Thyroid gland (tissue), 4 donors: Measurements from ENCODE around the gene TEX261. TPM values are rescaled to one million over a fixed set of nuclear protein-coding genes. Genes with fewer than 3 reads are reported as not detected.

Source experiments
- DNase-seq, 2 donors: peaks; one replicate each; pipeline ENCODE4 v3.0.0-alpha.2; 2019
- H3K27ac ChIP-seq, 3 donors: fragments of 200-600 bp; sonication (generic); 1 replicate in 2 of 3; 2 replicates in 1 of 3; pipeline ENCODE4 v1.5.1; 2016 to 2019; ENCODE audit warnings: mild to moderate bottlenecking in 1 of 3, moderate library complexity in 1 of 3
- H3K27me3 ChIP-seq: fragments of 200-600 bp; sonication (generic); one replicate; pipeline ENCODE4 v1.5.1; 2019
- H3K36me3 ChIP-seq, 2 donors: fragments of 200-600 bp; sonication (generic); one replicate each; pipeline ENCODE4 v1.5.1; 2016 to 2019
- H3K4me1 ChIP-seq, 2 donors: fragments of 200-600 bp; sonication (generic); one replicate each; pipeline ENCODE4 v1.5.1; 2017 to 2019
- H3K4me3 ChIP-seq, 3 donors: fragments of 200-600 bp; sonication (generic); replicated peaks in 1 of 3; 1 replicate in 2 of 3; 2 replicates in 1 of 3; pipeline ENCODE4 v1.5.1; 2016; ENCODE audit warnings: mild to moderate bottlenecking in 1 of 3
- H3K9me3 ChIP-seq: fragments of 200-600 bp; sonication (generic); one replicate; pipeline ENCODE4 v1.5.1; 2017
- POLR2A ChIP-seq, 2 donors: fragments of 450-650 bp; IDR thresholded peaks; one replicate each; pipeline ENCODE4 v1.6.1; 2017; ENCODE audit warnings: antibody characterized with exemption in 2 of 2, mild to moderate bottlenecking in 2 of 2, moderate library complexity in 1 of 2
- WGBS, 2 donors: methylation state at CpG; one replicate each; pipeline ENCODE4 v1.1.5; 2017; 5-methylcytosine and 5-hydroxymethylcytosine counted together
- intact Hi-C: fragments of 100-400 bp; cut with DNase I; formaldehyde crosslinking; loops from one replicate; pipeline ENCODE4 v1.15.1; 2023
- total RNA-seq, 4 donors: library from RNA; depleted of rRNA; stranded (reverse); fragments of >200 nt; gene quantifications; one replicate each; pipeline ENCODE4 v1.2.3, GENCODE V29; 2016
- TF ChIP-seq, protein P1 (sequence below), 6 experiments: fragments of 200-600 bp in 3 of 6; fragments of 450-650 bp in 3 of 6; sonication (generic) in 3 of 6; IDR thresholded peaks; one replicate each; pipeline ENCODE4 v1.5.1; 2016 to 2019; ENCODE audit warnings: antibody characterized with exemption in 6 of 6, mild to moderate bottlenecking in 2 of 6, inconsistent platforms in 1 of 6, moderate library complexity in 1 of 6

TEX261 gene
- total RNA-seq, 4 donors from 2014 or later = 37.9 to 67.7 (median 51.4) TPM

DNA sequence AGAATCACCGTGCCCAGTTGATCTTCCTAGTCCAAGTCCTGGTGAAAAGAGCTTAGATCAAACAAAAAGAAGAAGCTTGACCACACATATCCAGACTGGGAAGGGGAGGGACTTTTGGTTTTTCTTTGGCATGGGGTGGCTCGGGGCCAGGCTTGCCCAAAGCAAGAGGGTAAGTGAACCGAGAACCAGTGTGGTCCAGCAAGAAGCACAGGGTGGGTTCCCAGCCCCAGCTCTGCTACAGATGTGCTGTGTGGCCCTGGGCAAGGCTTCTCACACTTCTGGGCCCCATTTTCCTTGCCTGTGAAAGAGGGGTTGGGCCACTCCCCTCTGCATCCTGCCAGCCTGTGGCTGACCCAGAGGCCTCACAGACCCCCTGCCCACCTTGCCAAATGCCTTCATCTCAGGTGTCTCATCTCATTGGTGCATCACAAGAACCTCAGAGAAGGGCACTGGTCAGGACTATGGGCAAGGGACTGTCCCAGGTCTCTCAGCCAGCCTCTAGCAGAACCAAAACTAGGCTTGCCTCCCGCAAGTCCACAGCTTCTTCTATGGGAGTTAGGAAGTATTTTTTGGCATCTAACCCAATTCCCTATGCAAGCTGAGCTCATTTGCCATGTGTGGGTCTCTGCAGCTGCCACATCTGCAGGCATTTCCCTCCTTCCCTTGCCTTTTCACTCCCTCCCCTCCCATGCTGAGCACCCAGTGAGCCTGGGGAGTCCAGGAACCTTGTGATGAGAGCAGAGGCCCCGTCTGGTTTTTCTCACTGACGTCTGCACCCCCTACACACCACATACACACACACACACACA, 52.1 kb downstream of the TEX261 start:
- no peak for DNase-seq
- WGBS, 2 donors = 62 to 69% methylated on average over 6 of the region's 6 CpGs

DNA sequence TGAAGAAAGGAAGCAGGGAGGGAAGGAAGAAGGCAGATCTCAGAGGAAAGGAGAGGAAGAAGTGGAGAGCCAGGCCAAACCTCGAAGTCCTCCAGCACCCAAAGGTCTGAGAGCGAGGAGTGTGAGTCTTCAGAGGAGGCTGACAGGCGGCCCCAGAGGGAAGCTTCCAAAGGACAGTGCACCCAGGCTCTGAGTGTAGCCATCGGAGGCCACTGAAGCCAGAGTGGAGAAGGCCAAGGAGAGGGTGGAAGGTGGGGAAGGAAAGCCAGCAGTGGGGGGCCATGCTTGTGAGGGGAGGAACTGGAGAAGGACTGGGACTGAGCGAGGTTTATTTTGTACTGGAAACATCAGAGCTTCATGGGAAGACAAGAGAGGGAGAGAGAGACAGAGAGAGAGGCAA, 53.0 kb downstream of the TEX261 start:
- DNase-seq = no peak
- intact Hi-C loops = no loop called here
- WGBS, 2 donors = 79 to 87% methylated on average over 5 of the region's 5 CpGs
- Histone ChIP-seq H3K27ac (no peak overlapping the region), H3K36me3 (no peaks in the 10 kb centered on the region), H3K9me3 (no peaks in the 10 kb centered on the region), H3K27me3 (no peaks in the 10 kb centered on the region), H3K4me1 (peaks cover 0 to under 1% of the 10 kb centered on the region in 2 donors), H3K4me3 (no peak overlapping the region)
- TF ChIP-seq, protein P1, sequence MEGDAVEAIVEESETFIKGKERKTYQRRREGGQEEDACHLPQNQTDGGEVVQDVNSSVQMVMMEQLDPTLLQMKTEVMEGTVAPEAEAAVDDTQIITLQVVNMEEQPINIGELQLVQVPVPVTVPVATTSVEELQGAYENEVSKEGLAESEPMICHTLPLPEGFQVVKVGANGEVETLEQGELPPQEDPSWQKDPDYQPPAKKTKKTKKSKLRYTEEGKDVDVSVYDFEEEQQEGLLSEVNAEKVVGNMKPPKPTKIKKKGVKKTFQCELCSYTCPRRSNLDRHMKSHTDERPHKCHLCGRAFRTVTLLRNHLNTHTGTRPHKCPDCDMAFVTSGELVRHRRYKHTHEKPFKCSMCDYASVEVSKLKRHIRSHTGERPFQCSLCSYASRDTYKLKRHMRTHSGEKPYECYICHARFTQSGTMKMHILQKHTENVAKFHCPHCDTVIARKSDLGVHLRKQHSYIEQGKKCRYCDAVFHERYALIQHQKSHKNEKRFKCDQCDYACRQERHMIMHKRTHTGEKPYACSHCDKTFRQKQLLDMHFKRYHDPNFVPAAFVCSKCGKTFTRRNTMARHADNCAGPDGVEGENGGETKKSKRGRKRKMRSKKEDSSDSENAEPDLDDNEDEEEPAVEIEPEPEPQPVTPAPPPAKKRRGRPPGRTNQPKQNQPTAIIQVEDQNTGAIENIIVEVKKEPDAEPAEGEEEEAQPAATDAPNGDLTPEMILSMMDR (IDR thresholded peaks at IDR 0.05) = no peak
- no peak for TF ChIP-seq POLR2A (IDR thresholded peaks at IDR 0.05)

More for the DNA sequence above, 52.1 kb downstream of the TEX261 start:
- Histone ChIP-seq H3K4me1 (peaks cover 0 to 6% of the 10 kb centered on the region in 2 donors), H3K36me3 (no peaks in the 10 kb centered on the region), H3K27me3 (no peaks in the 10 kb centered on the region), H3K27ac (no peak overlapping the region), H3K4me3 (no peak overlapping the region), H3K9me3 (no peaks in the 10 kb centered on the region)
- intact Hi-C loops = no loop called here
- no peak for TF ChIP-seq POLR2A (IDR thresholded peaks at IDR 0.05)
- TF ChIP-seq, protein P1 (IDR thresholded peaks at IDR 0.05) = no peak

DNA sequence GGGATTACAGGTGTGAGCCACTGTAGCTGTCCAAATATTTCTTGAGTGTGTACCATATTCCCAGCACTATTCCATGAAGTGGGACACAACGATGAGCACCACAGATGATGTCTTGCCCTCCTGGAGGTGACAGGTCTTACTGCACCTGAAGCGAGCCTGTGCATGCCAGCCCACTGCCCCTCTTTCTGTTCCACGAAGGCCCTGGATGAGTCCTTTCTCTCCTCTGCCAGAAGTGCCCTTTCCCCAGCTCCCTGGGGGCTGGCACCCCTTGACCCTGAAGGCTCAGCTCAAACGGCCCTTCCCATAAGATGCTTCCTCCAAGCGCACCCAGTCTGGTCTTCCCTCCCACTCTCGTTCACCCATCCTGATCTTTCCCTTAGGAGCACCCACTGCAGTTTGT, 53.5 kb downstream of the TEX261 start:
- Histone ChIP-seq H3K27me3 (no peaks in the 10 kb centered on the region), H3K27ac (no peak overlapping the region), H3K4me3 (no peak overlapping the region), H3K4me1 (no peaks in the 10 kb centered on the region), H3K9me3 (no peaks in the 10 kb centered on the region), H3K36me3 (no peaks in the 10 kb centered on the region)
- intact Hi-C loops = no loop called here
- TF ChIP-seq, protein P1 (IDR thresholded peaks at IDR 0.05) = no peak
- TF ChIP-seq POLR2A (IDR thresholded peaks at IDR 0.05) = no peak
- no peak for DNase-seq
- 68 to 77% methylated on average over 6 of the region's 6 CpGs for WGBS, 2 donors

DNA sequence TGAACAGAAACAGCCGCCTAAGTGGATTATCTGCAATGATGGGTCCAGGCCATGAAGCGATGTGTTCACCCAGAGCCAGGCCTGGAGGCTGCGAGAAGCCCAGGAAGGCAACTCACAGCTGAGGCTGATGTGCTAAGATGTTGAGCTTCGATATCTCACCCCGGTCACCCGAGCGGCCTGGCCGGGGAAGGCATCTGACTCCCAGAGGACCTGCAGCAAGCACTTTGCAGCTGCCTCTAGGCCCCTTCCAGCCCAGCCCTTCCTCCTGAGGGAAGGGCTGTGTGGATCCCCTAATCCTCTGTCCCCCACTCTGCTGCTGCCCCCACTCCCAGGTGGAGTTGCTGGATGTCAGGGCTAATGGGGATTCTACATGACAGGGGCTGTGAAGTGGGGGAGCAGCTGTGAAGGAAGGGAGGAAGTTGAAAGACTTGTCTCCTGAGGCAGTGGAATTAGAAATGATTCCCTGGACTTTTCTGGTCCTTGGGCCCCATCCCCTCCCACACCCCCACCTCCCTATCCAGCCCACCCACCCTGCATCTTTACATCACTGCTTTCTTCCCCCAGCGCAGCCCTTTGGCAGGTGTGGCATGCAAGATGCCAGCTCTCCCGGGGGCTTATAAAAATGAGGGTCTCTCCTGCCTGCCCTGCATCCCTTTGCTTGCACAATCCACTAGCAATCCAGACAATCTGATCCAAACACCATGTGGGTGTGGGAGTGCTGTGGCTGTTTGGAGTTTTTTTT, 54.7 kb downstream of the TEX261 start:
- Histone ChIP-seq H3K27ac (no peak overlapping the region), H3K4me1 (no peaks in the 10 kb centered on the region), H3K4me3 (no peak overlapping the region), H3K27me3 (no peaks in the 10 kb centered on the region), H3K36me3 (no peaks in the 10 kb centered on the region), H3K9me3 (no peaks in the 10 kb centered on the region)
- 86 to 92% methylated on average over 8 to 9 of the region's 10 CpGs for WGBS, 2 donors
- TF ChIP-seq POLR2A (IDR thresholded peaks at IDR 0.05) = no peak
- TF ChIP-seq, protein P1 (IDR thresholded peaks at IDR 0.05) = no peak
- intact Hi-C loops = no loop called here
- DNase-seq = no peak
